GM18526 (cell line): Measurements from ENCODE around the gene ZNF526.

Experiments
- POLR2A ChIP-seq: IDR thresholded peaks from 3 replicates; pipeline ENCODE4 v1.6.1; 2011; ENCODE audit not compliant: insufficient read length; ENCODE audit errors: extremely low read depth

ZNF526 gene

GRCh38 chr19:42246143-42246921 lies 26.2 kb downstream of the ZNF526 start:
- no peak for TF ChIP-seq POLR2A

GRCh38 chr19:42246922-42247639 lies 27.0 kb downstream of the ZNF526 start:
- TF ChIP-seq POLR2A = no peak

- TF ChIP-seq POLR2A = no peak
These were observed 27.6 kb downstream of the ZNF526 start for GRCh38 chr19:42247640-42248199.

GRCh38 chr19:42248270-42249148 lies 28.4 kb downstream of the ZNF526 start:
- TF ChIP-seq POLR2A = no peak

- TF ChIP-seq POLR2A = no peak
These were observed 29.1 kb downstream of the ZNF526 start for GRCh38 chr19:42249149-42249750.

- TF ChIP-seq POLR2A = no peak
These were observed 29.7 kb downstream of the ZNF526 start for GRCh38 chr19:42249769-42250168.

- TF ChIP-seq POLR2A = no peak
These were observed 30.1 kb downstream of the ZNF526 start for GRCh38 chr19:42250183-42250665.

GRCh38 chr19:42250666-42251531 lies 30.8 kb downstream of the ZNF526 start:
- no peak for TF ChIP-seq POLR2A

GRCh38 chr19:42251572-42252358 lies 31.7 kb downstream of the ZNF526 start:
- TF ChIP-seq POLR2A = no peak

- no peak for TF ChIP-seq POLR2A
These were observed 32.5 kb downstream of the ZNF526 start for GRCh38 chr19:42252365-42253244.

- TF ChIP-seq POLR2A = peak; percentile 42
These were observed 33.4 kb downstream of the ZNF526 start for GRCh38 chr19:42253245-42254088.
